Stimulated activated CD8-positive, alpha-beta memory T cell treated with anti-CD3 and anti-CD28 coated beads, Interleukin-15, amount 100 ng/mL, for 4 hours (primary cell): ENCODE results near the gene UNKL.

Experiments used
- DNase-seq, 2 donors: peaks; one replicate each; pipeline ENCODE4 v3.0.0-alpha.2; 2020; ENCODE audit warnings: low read depth in 2 of 2

The UNKL gene

GRCh38 chr16:1351582-1352362 lies 62.7 kb downstream of the UNKL start, which contains the start of the genes GNPTG and TSR3:
Gene GNPTG (plus strand): TSS chr16:1351931. CDS start chr16:1351966, 35 bp downstream.
Gene TSR3 (minus strand): TSS chr16:1351878. CDS start chr16:1351804, 74 bp downstream.
- DNase-seq = peak; percentile 51 to 74

DNA sequence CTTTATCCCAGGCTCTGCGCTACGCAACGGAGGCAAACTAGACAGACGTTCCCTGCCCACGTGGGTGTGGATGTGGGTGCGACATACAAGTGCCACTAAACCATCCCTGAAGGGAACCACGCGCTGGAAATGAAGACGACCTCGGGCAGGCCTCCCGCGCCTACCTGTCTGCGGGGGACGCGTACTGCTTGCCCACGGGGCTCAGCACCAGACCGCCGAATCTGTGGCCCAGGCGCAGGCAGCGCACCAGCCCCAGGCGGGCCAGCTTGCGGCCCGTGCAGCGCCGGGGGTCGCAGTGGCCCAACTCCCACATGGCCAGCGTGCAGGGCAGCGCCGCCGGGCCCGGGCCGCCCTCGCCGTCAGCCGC lies 63.3 kb downstream of the UNKL start:
- no peak for DNase-seq

GRCh38 chr16:1350691-1351090 lies 63.8 kb downstream of the UNKL start:
- DNase-seq = no peak

- no peak for DNase-seq
These were observed 64.6 kb downstream of the UNKL start for GRCh38 chr16:1349951-1350350.

DNA sequence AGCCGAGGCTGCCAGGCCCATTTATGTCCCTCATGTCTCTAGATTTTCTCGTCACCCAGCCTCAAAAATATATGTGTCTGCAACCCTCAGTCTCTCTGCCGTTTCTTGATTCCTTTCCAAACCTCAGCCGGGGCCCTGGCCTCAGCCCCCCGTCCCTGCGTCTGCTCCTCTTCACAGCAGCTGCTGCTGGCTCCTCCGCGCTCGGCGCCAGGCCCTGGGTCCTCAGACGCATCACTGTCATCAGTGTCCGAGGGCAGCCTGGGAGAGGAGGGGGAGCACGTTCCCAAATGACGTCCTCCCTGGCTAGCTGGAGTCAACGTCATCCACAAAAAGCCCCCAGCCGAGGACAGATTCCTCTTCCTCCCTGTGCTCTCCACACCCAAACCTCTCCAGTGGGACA lies 65.2 kb downstream of the UNKL start:
- DNase-seq = no peak

DNA sequence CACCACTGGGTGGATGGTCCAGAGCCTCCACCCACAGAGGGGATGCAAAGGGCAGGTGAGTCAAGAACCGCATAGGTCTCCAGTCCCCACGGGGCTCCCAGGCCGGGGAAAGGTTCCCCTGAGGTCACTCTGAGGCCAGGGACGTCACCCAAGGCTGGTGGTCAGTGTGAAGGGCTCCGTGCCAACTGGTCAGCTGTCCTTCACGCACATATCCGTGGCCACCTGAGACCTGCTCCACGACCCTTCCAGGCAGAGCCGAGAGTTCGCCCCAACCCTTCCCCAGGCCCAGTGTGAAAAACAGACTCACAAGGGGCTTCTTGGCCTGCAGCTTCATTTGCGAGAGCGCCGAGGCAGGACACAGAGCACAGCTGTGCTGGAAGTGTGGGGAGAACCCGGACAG lies 65.6 kb downstream of the UNKL start:
- no peak for DNase-seq

GRCh38 chr16:1348441-1348840 lies 66.1 kb downstream of the UNKL start:
- DNase-seq = no peak

GRCh38 chr16:1347962-1348361 lies 66.5 kb downstream of the UNKL start:
- no peak for DNase-seq

GRCh38 chr16:1347286-1347855 lies 67.1 kb downstream of the UNKL start:
- no peak for DNase-seq

DNA sequence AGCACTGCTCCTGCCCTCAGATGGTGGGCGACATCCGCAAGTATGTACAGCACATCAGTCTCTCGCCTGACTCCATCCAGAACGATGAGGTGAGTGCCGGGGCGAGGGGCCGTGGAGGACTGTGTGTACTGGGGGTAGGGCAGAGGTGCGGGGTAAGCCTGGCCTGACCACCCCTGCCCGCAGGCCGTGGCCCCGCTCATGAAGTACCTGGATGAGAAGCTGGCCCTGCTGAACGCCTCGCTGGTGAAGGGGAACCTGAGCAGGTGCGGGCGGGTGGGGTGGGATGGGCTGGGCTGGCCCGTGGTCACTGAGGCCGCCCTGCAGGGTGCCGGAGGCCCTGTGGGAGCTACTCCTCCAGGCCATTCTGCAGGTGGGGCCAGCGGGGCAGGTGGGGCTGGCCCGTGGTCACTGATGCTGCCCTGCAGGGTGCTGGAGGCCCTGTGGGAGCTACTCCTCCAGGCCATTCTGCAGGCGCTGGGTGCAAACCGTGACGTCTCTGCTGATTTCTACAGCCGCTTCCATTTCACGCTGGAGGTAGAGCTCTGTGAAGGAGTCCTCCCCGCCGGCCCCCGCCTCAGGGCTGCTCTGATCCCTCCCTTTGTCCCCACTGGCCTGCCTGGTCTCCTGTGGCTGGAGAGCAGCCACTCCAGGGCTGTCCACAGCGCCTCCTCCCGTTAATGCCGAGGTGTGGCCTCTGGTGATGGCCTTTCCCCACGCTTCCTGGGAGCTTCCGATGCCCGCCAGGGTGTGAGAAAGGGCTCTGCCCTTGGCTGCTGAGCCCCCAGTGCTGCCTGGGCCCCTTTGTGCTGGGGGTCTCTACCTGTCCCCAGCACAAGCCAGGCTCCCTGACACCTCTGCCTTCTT lies 67.8 kb downstream of the UNKL start:
- DNase-seq = no peak

GRCh38 chr16:1345651-1346421 lies 68.7 kb downstream of the UNKL start:
- no peak for DNase-seq

DNA sequence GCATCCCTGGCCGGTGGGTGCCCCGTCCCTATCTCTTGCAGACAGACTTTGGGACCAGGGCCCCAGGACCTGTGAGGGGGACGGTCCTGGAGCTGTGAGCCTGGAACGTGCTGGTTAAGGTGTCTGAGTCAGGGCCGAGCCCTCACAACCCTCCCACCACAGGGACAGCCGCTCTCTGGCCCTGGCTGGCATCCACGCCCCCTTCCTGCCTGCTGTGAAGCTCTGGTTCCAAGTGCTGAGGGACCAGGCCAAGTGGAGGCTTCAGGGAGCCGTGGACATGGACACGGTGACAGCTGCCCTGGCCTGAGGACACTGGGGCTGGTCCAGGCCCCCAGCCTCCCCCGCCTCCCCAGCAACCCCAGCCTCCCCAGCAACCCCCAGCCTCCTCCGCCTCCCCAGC lies 69.4 kb downstream of the UNKL start:
- no peak for DNase-seq

GRCh38 chr16:1344499-1344898 lies 70.0 kb downstream of the UNKL start:
- no peak for DNase-seq

DNA sequence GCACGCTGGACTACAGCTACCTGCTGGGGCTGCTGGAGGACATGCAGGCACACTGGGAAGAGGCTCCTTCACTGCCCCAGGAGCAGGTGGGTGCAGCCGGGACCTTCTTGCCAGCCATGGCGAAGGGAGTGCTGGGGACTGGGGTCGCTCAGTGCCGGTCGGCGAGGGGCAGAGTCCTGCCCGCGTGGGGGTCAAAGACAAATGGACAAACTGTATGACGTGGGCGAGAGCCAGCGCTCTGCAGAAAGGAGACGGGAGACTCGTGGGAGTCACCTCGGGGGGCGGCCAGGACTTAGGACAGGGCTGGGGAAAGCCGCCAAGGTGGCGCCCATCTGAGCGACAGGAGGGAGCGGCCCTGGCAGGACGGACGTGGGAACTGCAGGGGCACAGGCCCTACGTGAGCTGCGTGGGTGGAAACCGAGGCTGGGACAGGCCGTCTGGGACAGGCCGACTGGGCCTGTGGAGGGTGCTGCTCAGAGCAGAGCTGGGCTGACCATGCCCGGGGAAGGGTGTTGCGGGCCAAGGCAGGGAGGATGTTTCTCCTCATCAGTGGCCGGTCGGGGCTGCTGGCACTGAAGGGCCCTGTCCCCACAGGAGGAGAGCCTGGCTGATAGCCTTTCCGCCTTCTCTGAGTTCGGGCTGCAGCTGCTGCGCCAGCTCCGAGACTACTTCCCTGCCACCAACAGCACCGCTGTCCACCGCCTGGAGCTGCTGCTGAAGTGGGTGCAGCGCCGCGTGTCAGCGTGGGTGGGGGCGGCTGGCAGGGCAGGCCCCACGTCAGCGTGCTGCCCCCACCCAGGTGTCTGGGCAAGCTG lies 70.9 kb downstream of the UNKL start:
- DNase-seq = no peak

- peak; percentile 82 to 91 for DNase-seq
These were observed 71.7 kb downstream of the UNKL start for GRCh38 chr16:1342526-1343427.

GRCh38 chr16:1341495-1342420 lies 72.7 kb downstream of the UNKL start:
- no peak for DNase-seq

DNA sequence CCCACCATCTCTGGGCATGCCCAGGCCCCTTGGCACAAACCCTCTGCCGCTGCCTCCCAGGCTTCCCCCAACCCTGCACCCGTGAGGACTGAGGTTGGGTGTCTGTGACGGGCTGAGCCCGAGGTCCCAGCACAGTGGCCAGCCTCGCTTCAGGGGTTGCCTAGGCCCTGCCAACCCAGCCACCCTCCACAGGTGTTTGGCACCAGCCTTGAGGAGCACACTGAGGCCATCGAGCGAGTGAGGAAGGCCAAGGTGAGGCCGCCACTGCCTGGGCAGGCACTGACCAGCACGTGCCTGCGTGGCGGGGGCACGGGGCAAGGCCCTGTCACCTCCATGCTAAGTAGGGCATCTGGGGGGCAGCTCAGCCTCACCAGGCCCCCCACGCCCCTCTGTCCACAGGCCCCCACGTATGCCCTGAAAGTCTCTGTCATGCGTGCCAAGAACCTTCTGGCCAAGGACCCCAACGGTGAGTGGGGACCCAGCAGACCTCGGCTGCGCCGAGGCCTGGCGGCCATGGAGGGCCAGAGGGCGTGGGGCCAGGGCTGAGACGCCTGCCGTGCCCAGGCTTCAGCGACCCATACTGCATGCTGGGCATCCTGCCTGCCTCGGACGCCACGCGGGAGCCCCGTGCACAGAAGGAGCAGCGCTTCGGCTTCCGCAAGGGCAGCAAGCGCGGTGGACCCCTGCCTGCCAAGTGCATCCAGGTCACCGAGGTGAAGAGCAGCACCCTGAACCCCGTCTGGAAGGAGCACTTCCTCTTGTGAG lies 73.6 kb downstream of the UNKL start:
- DNase-seq = no peak
